ENCODE data around the gene STX16. TPM values are rescaled to one million over a fixed set of nuclear protein-coding genes. Genes with fewer than 3 reads are reported as not detected.
A peak's percentile ranks its signal among the peaks of the same experiment; 100 is the strongest.

Gene STX16
- total and polyA plus RNA-seq, 9 of the 15 experiments (the other 6 are each of a cell fraction or from before 2014, with no cell fraction given), result 4.4 to 43.5 (median 14.7) TPM

- no peaks in the 10 kb centered on the region for H3K79me2 ChIP-seq (ENCODE audit: control insufficient read depth, insufficient read depth, low read length)
- no peak overlapping the region; the same call in 1 of the 2 replicates for H2AFZ ChIP-seq (ENCODE audit: low read depth, low read length)
- BruUV-seq (replicated peaks), result no TSS peak
- peak; percentile 58 for FAIRE-seq
- in situ Hi-C loops (cut with MboI), result loop anchor here (25.0 kb wide), 1 partner anchor 397 kb away; the partner anchor contains the start of gene ANKRD60
- no peaks in the 10 kb centered on the region for H3K9me3 ChIP-seq (replicated peaks; ENCODE audit: control insufficient read depth, insufficient read depth, low read depth, low read length)
- H3K9ac ChIP-seq (ENCODE audit: insufficient read depth in 1 of 2, low read depth in 2 of 2, low read length in 2 of 2), result peak overlapping the region in 1 of 2 experiments; percentile 40; a peak in 1 of 4 replicates
- no peaks in the 10 kb centered on the region for H4K20me1 ChIP-seq (replicated peaks; ENCODE audit: control insufficient read depth, insufficient read depth, low read length)
- peak; percentile 71 for ATAC-seq
- intact Hi-C loops (cut with micrococcal nuclease), result no loop called here
- peak overlapping the region; percentile 6; the same call in 1 of the 2 replicates for H3K4me2 ChIP-seq (ENCODE audit: insufficient read depth, low read length)
- peaks cover 10 to 14% of the 10 kb centered on the region in 2 experiments; a peak in 4 of 5 replicates for H3K4me1 ChIP-seq (replicated peaks in 1 of 2; ENCODE audit: control insufficient read depth in 2 of 2, insufficient read depth in 2 of 2, low read length in 2 of 2)
- 34% methylated on average over 25 of the region's 26 CpGs for WGBS (ENCODE audit: insufficient coverage, low coverage, missing lambda C conversion rate)
- H3K27me3 ChIP-seq (ENCODE audit: control insufficient read depth in 2 of 2, insufficient read depth in 2 of 2, low read length in 2 of 2), result peaks cover 1 to 11% of the 10 kb centered on the region in 2 experiments; a peak in 2 of 5 replicates
- no peak overlapping the region for H3K4me3 ChIP-seq
- ChIA-PET CTCF (ENCODE audit: low intra/inter-chr PET ratio) (interaction anchor here (0.7 kb wide), 1 partner anchor 166 kb away, joined by 3 read pairs; no protein-coding TSS in a partner anchor), POLR2A (interaction anchor here (0.6 to 2.0 kb wide), 3 partner anchors 17 to 55 kb away, joined by 3 to 6 read pairs (median 3); partner anchors contain the start of gene STX16)
- no peaks in the 10 kb centered on the region for H3K9me1 ChIP-seq (ENCODE audit: control insufficient read depth, insufficient read depth, low read length)
- H3K36me3 ChIP-seq (ENCODE audit: control insufficient read depth, insufficient read depth, low read length), result no peaks in the 10 kb centered on the region
- peak; percentile 38 to 60 (median 58) for DNase-seq (ENCODE audit: extremely low read depth in 1 of 4, low spot score in 3 of 4)
- H3K27ac ChIP-seq (ENCODE audit: extremely low read depth, low read depth, low read length), result no peak overlapping the region
- TF ChIP-seq MEIS2 (IDR thresholded peaks at IDR 0.05; ENCODE audit: partially characterized antibody) (peak; percentile 65), PBX2 (CRISPR knock-in tag; IDR thresholded peaks at IDR 0.05; ENCODE audit: low read depth) (no peak), PBX2 (tag; conservative IDR thresholded peaks at IDR 0.05; ENCODE audit: low read depth) (peak; percentile 72), PKNOX1 (IDR thresholded peaks at IDR 0.05) (peak; percentile 42; the same call in 1 of the 2 replicates), ZNF764 (CRISPR knock-in tag; IDR thresholded peaks at IDR 0.05; ENCODE audit: low read depth) (no peak), TRIM25 (IDR thresholded peaks at IDR 0.05; ENCODE audit: borderline replicate concordance) (no peak), DDX20 (tag; IDR thresholded peaks at IDR 0.05; ENCODE audit: low read depth) (no peak), ETS1 (conservative IDR thresholded peaks at IDR 0.05; ENCODE audit: control insufficient read depth, low read depth, low read length) (no peak), EP400 (IDR thresholded peaks at IDR 0.05) (no peak), EGR1 (conservative IDR thresholded peaks at IDR 0.05) (peak; percentile 84), CREB5 (CRISPR knock-in tag; IDR thresholded peaks at IDR 0.05) (no peak)
Measured at GRCh38 chr20:58634521-58635278, 16.4 kb upstream of the STX16 start.
